HUES64 (cell line): Measurements from ENCODE around the gene WDR81.
"Not testable (repeated sequence)": the region's sequence is repeated elsewhere in the genome, so short reads cannot be mapped to it uniquely, and the experiment has no call there.

Experiments
- H3K27ac ChIP-seq: 2 replicates; pipeline ENCODE4 v1.7.0; 2013; ENCODE audit warnings: low read depth, low read length, inconsistent platforms
- H3K27me3 ChIP-seq: 2 replicates; pipeline ENCODE4 v1.6.1; 2013; ENCODE audit warnings: mild to moderate bottlenecking, low read length; ENCODE audit not compliant: insufficient read depth
- H3K36me3 ChIP-seq: 2 replicates; pipeline ENCODE4 v1.6.1; 2013; ENCODE audit warnings: mild to moderate bottlenecking, low read length; ENCODE audit not compliant: insufficient read depth
- H3K4me1 ChIP-seq: 2 replicates; pipeline ENCODE4 v1.6.1; 2013; ENCODE audit warnings: mild to moderate bottlenecking, low read length, moderate library complexity; ENCODE audit not compliant: insufficient read depth
- H3K4me3 ChIP-seq: 2 replicates; pipeline ENCODE4 v1.5.1; 2013; ENCODE audit warnings: mild to moderate bottlenecking, low read length, moderate library complexity
- H3K9ac ChIP-seq: 2 replicates; pipeline ENCODE4 v1.6.1; 2013; ENCODE audit warnings: mild to moderate bottlenecking, low read depth, low read length
- H3K9me3 ChIP-seq: 2 replicates; pipeline ENCODE4 v1.6.1; 2013; ENCODE audit warnings: low read depth, low read length; ENCODE audit not compliant: insufficient read depth
- WGBS: fragments of 150-250, 120-280 bp; methylation state at CpG from one replicate; pipeline ENCODE4 v1.1.7; 2013; ENCODE audit warnings: missing lambda C conversion rate; 5-methylcytosine and 5-hydroxymethylcytosine counted together

Gene WDR81

DNA sequence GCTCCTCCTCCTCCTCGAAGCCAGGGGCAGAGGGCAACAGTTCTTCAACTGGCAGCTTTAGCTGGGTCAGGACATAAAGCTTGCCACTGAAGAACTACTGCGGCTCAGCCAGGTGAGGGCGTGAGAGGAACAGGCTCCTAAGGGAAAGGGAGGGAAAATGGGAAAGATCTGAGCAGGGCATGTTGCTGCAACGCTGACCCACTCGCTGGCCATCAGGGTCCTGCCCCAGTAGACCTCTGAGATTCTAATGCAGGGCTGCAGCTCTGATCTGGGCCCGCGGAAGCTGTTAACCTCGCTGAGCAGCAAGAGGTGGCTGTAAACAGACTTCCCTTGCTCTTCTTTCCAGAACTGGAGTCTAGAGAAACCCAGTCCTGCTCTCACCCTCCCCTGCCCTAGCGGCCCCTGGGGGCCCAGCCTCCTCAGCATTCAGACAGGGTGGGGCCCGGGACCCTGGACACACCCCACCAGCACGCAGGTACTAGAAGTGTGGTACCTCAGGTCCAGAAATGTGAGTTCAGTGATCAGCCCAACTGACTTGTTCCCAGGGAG, 10.6 kb upstream of the WDR81 start:
- 4% methylated on average over 11 of the region's 11 CpGs for WGBS
- Histone ChIP-seq H3K9me3 (no peaks in the 10 kb centered on the region), H3K27ac (peak overlapping the region; percentile 84), H3K4me3 (peak overlapping the region; percentile 75), H3K4me1 (peaks cover 27% of the 10 kb centered on the region; the same call in 1 of the 2 replicates), H3K27me3 (peaks cover 18% of the 10 kb centered on the region), H3K36me3 (peaks cover 21% of the 10 kb centered on the region; the same call in 1 of the 2 replicates), H3K9ac (peak overlapping the region; percentile 70)

DNA sequence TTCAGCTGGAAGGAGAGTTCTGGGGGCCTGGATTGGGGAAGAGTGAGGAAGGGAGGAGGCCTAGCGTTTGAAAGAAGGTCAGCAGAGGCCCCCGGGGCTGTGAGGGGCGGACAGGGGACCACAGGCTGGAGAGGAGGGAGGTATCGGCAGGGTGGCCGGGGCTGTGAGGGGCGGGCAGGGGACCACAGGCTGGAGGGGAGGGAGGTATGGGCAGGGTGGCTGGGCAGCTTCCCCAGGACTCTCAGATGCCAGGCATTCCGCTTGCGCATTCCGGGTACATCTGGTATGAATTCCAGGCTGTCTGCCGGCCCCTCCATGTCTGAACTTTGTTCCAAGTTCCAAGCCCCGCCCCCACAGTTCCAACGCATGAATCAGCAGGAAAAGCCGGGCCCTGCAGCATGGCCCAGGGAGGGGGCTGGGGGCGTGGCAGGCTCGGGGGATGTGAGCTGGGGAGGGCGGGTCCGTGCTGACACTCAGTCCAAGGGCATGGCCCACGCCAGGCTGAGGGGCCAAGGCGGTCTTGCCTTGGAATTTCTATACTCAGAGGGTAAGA, 10.0 kb upstream of the WDR81 start:
- Histone ChIP-seq H3K4me3 (peak overlapping the region; percentile 75), H3K4me1 (peaks cover 27% of the 10 kb centered on the region; the same call in 1 of the 2 replicates), H3K36me3 (peaks cover 21% of the 10 kb centered on the region; the same call in 1 of the 2 replicates), H3K9me3 (no peaks in the 10 kb centered on the region), H3K27ac (peak overlapping the region; percentile 84), H3K9ac (peak overlapping the region; percentile 70), H3K27me3 (peaks cover 13% of the 10 kb centered on the region)
- WGBS, result 3% methylated on average over 19 of the region's 19 CpGs

DNA sequence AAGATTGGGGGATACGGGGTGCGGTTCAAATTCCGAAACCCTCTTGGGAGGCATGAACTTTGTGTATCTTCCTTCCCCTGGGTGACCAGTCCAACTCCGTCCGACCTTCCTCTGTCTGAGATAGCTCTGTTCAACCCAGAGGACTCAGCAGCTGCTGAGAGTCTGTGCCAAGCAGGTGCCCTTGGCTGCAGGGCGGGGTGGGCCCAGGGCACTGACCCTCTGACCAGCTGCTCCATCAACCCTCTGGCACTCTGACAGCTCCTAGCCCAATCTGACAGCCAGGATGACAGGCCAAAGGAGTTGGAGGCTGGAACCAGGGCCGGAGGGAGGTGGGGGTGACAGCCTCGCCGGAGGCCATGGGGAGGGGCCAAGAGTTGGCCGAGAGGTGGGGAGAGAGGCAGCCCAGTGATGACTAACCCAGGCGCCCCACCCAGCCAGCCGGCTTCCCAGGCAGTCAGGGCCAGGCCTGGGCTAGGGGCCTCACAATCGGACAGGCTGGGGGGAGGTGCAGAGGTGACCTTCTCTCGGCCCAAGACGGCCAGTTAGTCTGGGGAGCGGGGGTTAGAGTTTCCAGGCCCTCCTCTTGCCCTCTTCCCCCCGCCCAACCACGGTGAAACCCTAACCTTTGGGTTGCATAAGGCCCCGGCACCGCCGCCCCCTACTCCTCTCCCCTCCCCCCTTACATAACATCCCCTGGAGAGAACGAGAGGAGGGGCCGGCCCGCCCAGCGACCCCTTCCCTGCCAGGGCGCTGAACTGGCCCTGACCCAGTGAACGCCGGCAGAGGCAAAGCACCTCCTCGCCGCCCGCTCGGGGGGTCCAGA, 9.3 kb upstream of the WDR81 start:
- Histone ChIP-seq H3K27ac (peak overlapping the region; percentile 84; the same call in 1 of the 2 replicates), H3K27me3 (peaks cover 9% of the 10 kb centered on the region)

GRCh38 chr17:1715803-1716075, 8.8 kb upstream of the WDR81 start:
- Histone ChIP-seq H3K27me3 (peaks cover 6% of the 10 kb centered on the region; the same call in 1 of the 2 replicates), H3K36me3 (peaks cover 21% of the 10 kb centered on the region; the same call in 1 of the 2 replicates), H3K9ac (no peak overlapping the region), H3K4me1 (peaks cover 26% of the 10 kb centered on the region; the same call in 1 of the 2 replicates), H3K9me3 (no peaks in the 10 kb centered on the region), H3K27ac (peak overlapping the region; percentile 84; the same call in 1 of the 2 replicates), H3K4me3 (peak overlapping the region; percentile 75)
- 0% methylated on average over 20 of the region's 23 CpGs for WGBS

More for the DNA sequence above, 9.3 kb upstream of the WDR81 start:
- peak overlapping the region; percentile 75 for H3K4me3 ChIP-seq
- no peak overlapping the region for H3K9ac ChIP-seq
- 1% methylated on average over 30 of the region's 32 CpGs for WGBS
- H3K9me3 ChIP-seq, result no peaks in the 10 kb centered on the region
- peaks cover 27% of the 10 kb centered on the region; the same call in 1 of the 2 replicates for H3K4me1 ChIP-seq
- peaks cover 21% of the 10 kb centered on the region; the same call in 1 of the 2 replicates for H3K36me3 ChIP-seq

- H3K4me1 ChIP-seq, result peaks cover 21% of the 10 kb centered on the region; the same call in 1 of the 2 replicates
- H3K27ac ChIP-seq, result peak overlapping the region; percentile 99
- under 1% methylated on average over 66 of the region's 70 CpGs for WGBS
- H3K4me3 ChIP-seq, result peak overlapping the region; percentile 75
- no peaks in the 10 kb centered on the region for H3K9me3 ChIP-seq
- peaks cover under 1% of the 10 kb centered on the region; the same call in 1 of the 2 replicates for H3K27me3 ChIP-seq
- H3K36me3 ChIP-seq, result peaks cover 21% of the 10 kb centered on the region; the same call in 1 of the 2 replicates
- peak overlapping the region; percentile 94 for H3K9ac ChIP-seq
Measured at GRCh38 chr17:1716076-1716911, 8.2 kb upstream of the WDR81 start.

DNA sequence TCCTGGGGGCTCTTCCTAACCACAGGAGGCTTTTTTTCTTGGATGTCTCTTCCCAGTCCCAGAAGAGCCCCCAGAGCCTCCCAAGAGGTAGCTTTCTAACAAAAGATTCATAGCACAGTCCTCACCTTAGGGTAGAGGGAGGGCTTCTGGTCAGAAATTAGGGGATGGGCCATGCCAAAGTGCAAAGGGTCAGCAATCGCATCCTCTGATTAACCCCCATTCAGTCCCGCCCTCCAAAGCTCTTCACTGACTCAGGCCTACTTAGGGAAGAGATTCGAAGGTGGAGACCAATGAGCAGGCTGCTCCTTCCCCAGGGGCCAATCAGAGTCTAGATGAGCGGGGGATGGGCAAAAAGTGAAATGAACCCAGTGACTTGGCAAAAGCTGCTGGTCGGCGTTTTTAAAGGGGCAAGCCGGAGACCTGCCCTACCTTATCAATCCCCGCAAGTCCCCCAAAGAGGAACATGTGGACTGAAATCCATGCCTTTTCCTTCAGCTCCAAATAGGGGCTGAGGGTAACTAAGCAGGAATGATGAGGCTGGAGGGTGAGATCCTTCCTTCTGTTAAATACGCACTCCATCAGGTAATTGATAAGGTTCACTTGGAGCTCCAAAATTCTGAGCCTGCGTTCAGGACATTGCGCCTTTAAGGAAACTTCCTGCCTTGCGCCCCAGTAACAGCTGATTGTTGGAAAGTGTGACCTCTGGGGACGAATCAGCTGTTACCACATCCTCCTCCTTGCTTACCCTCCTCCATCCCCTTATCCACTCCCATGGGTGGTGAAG, 7.4 kb upstream of the WDR81 start:
- Histone ChIP-seq H3K4me3 (peak overlapping the region; percentile 74), H3K9me3 (no peaks in the 10 kb centered on the region), H3K4me1 (peaks cover 19% of the 10 kb centered on the region; the same call in 1 of the 2 replicates), H3K27me3 (no peaks in the 10 kb centered on the region), H3K36me3 (peaks cover 15% of the 10 kb centered on the region; the same call in 1 of the 2 replicates), H3K9ac (peak overlapping the region; percentile 94), H3K27ac (peak overlapping the region; percentile 99)
- WGBS, result under 1% methylated on average over 13 of the region's 13 CpGs

GRCh38 chr17:1718362-1719165, 5.9 kb upstream of the WDR81 start:
- Histone ChIP-seq H3K27ac (peak overlapping the region; percentile 37; the same call in 1 of the 2 replicates), H3K4me1 (peaks cover 13% of the 10 kb centered on the region; the same call in 1 of the 2 replicates)

DNA sequence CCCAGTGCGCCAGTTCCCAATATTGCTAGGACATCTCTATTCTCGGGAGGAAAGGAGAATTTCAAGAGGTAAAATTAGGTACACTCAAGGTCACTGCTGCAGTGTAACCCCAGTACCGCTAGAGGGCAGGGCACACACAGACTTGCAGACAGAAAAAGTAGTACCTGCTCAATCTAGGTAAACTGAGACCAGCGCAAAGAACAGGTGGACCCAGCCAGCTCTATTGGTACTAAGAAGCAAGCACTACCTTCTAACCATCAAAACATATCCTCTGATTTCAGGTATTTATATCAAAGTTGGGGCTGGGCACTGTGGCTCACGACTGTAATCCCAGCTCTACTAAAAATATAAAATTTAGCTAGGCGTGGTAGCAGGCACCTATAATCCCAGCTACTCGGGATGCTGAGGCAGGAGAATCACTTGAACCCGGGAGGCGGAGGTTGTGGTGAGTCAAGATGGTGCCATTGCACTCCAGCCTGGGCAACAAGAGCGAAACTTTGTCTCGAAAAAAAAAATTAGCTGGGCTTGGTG, 3.6 kb upstream of the WDR81 start:
- H3K27ac ChIP-seq, result no peak overlapping the region
- no peaks in the 10 kb centered on the region for H3K36me3 ChIP-seq
- H3K27me3 ChIP-seq, result no peaks in the 10 kb centered on the region
- no peaks in the 10 kb centered on the region for H3K9me3 ChIP-seq
- H3K4me3 ChIP-seq, result no peak overlapping the region
- 58% methylated on average over 11 of the region's 11 CpGs for WGBS
- no peak overlapping the region for H3K9ac ChIP-seq
- H3K4me1 ChIP-seq, result peaks cover 4% of the 10 kb centered on the region; the same call in 1 of the 2 replicates

More at GRCh38 chr17:1718362-1719165, 5.9 kb upstream of the WDR81 start:
- Histone ChIP-seq H3K9ac (no peak overlapping the region), H3K27me3 (no peaks in the 10 kb centered on the region), H3K4me3 (no peak overlapping the region), H3K9me3 (no peaks in the 10 kb centered on the region), H3K36me3 (peaks cover under 1% of the 10 kb centered on the region; the same call in 1 of the 2 replicates)
- WGBS, result 89% methylated on average over 19 of the region's 19 CpGs

- H3K9ac ChIP-seq, H3K9me3 ChIP-seq, H3K4me1 ChIP-seq, H3K4me3 ChIP-seq, H3K27me3 ChIP-seq, H3K36me3 ChIP-seq, H3K27ac ChIP-seq: not testable (repeated sequence)
- WGBS, result 97% methylated on average over 8 of the region's 8 CpGs
Measured at GRCh38 chr17:1722022-1722421, 2.5 kb upstream of the WDR81 start.
